Uterus (tissue), 4 donors: ENCODE measurements around the gene CMTM1. TPM values are rescaled to one million over a fixed set of nuclear protein-coding genes. Genes with fewer than 3 reads are reported as not detected.

Experiments used
- DNase-seq, 2 donors: peaks; one replicate each; pipeline ENCODE4 v3.0.0-alpha.2; 2019 to 2020
- H3K27ac ChIP-seq, 2 donors: fragments of 200-600 bp; sonication (generic); 1 replicate in 1 of 2; 2 replicates in 1 of 2; pipeline ENCODE4 v1.5.1; 2016 to 2018
- H3K27me3 ChIP-seq, 2 donors: fragments of 200-600 bp; sonication (generic); one replicate each; pipeline ENCODE4 v1.5.1; 2018 to 2019; ENCODE audit warnings: control low read depth in 1 of 2
- H3K36me3 ChIP-seq, 2 donors: fragments of 200-600 bp; sonication (generic); one replicate each; pipeline ENCODE4 v1.5.1; 2019; ENCODE audit warnings: control low read depth in 1 of 2
- H3K4me1 ChIP-seq, 2 donors: fragments of 200-600 bp; sonication (generic); one replicate each; pipeline ENCODE4 v1.5.1; 2018 to 2019; ENCODE audit warnings: control low read depth in 1 of 2
- H3K4me3 ChIP-seq, 2 donors: fragments of 200-600 bp; sonication (generic); 1 replicate in 1 of 2; 2 replicates in 1 of 2; pipeline ENCODE4 v1.5.1; 2018 to 2019; ENCODE audit warnings: mild to moderate bottlenecking in 1 of 2
- H3K9me3 ChIP-seq, 2 donors: fragments of 200-600 bp; sonication (generic); one replicate each; pipeline ENCODE4 v1.5.1; 2019; ENCODE audit warnings: control low read depth in 1 of 2
- CTCF ChIP-seq, 4 experiments: fragments of 200-600 bp in 2 of 4; fragments of 450-650 bp in 2 of 4; sonication (generic) in 2 of 4; IDR thresholded peaks; one replicate each; pipeline ENCODE4 v1.5.1; 2016 to 2019; ENCODE audit warnings: antibody characterized with exemption in 4 of 4, mild to moderate bottlenecking in 2 of 4, moderate library complexity in 1 of 4
- POLR2A ChIP-seq, 2 donors: fragments of 450-650 bp; IDR thresholded peaks; one replicate each; pipeline ENCODE4 v1.6.1; 2016; ENCODE audit warnings: antibody characterized with exemption in 2 of 2, mild to moderate bottlenecking in 1 of 2, moderate library complexity in 1 of 2
- intact Hi-C: fragments of 100-400 bp; cut with DNase I; formaldehyde crosslinking; loops from one replicate; pipeline ENCODE4 v1.15.1; 2023; ENCODE audit warnings: low total_unique reads
- total RNA-seq, 4 donors: library from RNA; depleted of rRNA in 3 of 4; stranded (reverse); fragments of >200 nt in 3 of 4; gene quantifications; one replicate each; pipeline versions ENCODE4 v1.1.0 to v1.2.4, GENCODE V29; 2014 to 2023
- donor health status: DM: yes; HTN: yes; CAD: no.

CMTM1 gene
- total RNA-seq, 4 donors from 2014 or later: 5.0 to 5.3 TPM; not detected in 2

GRCh38 chr16:66519482-66520373 is 46.5 kb upstream of the CMTM1 start:
- peak overlapping the region; percentile 12 to 28 for H3K27ac ChIP-seq
- H3K4me1 ChIP-seq: peaks cover 6 to 22% of the 10 kb centered on the region in 2 donors
- H3K36me3 ChIP-seq: no peaks in the 10 kb centered on the region
- TF ChIP-seq CTCF (IDR thresholded peaks at IDR 0.05) (no peak), POLR2A (IDR thresholded peaks at IDR 0.05) (no peak)
- no peak overlapping the region for H3K4me3 ChIP-seq
- DNase-seq: no peak
- intact Hi-C loops: no loop called here
- no peaks in the 10 kb centered on the region for H3K9me3 ChIP-seq
- H3K27me3 ChIP-seq: no peaks in the 10 kb centered on the region

- H3K4me3 ChIP-seq: no peak overlapping the region
- H3K27me3 ChIP-seq: no peaks in the 10 kb centered on the region
- peaks cover 6 to 18% of the 10 kb centered on the region in 2 donors for H3K4me1 ChIP-seq
- no peak for TF ChIP-seq POLR2A (IDR thresholded peaks at IDR 0.05)
- TF ChIP-seq CTCF (IDR thresholded peaks at IDR 0.05): no peak
- DNase-seq: no peak
- intact Hi-C loops: no loop called here
- H3K27ac ChIP-seq: peak overlapping the region; percentile 28 to 51
- no peaks in the 10 kb centered on the region for H3K9me3 ChIP-seq
- H3K36me3 ChIP-seq: no peaks in the 10 kb centered on the region
Observed at GRCh38 chr16:66520406-66521170, 45.7 kb upstream of the CMTM1 start.

- Histone ChIP-seq H3K36me3 (no peaks in the 10 kb centered on the region), H3K4me1 (peaks cover 2 to 11% of the 10 kb centered on the region in 2 donors), H3K9me3 (no peaks in the 10 kb centered on the region), H3K27ac (peak overlapping the region; percentile 23 to 51), H3K4me3 (no peak overlapping the region), H3K27me3 (no peaks in the 10 kb centered on the region)
- DNase-seq: no peak
- intact Hi-C loops: no loop called here
- no peak for TF ChIP-seq POLR2A (IDR thresholded peaks at IDR 0.05)
- TF ChIP-seq CTCF (IDR thresholded peaks at IDR 0.05): no peak
Observed at GRCh38 chr16:66521252-66521713, 45.0 kb upstream of the CMTM1 start.

GRCh38 chr16:66521951-66522771 is 44.1 kb upstream of the CMTM1 start:
- H3K4me1 ChIP-seq: peaks cover 0 to 7% of the 10 kb centered on the region in 2 donors
- H3K27ac ChIP-seq: peak overlapping the region in 1 of 2 donors; percentile 23
- intact Hi-C loops: no loop called here
- H3K9me3 ChIP-seq: no peaks in the 10 kb centered on the region
- H3K27me3 ChIP-seq: no peaks in the 10 kb centered on the region
- TF ChIP-seq CTCF (IDR thresholded peaks at IDR 0.05): no peak
- DNase-seq: no peak
- no peak overlapping the region for H3K4me3 ChIP-seq
- no peaks in the 10 kb centered on the region for H3K36me3 ChIP-seq
